ENCODE results near the gene CHIA. TPM values are rescaled to one million over a fixed set of nuclear protein-coding genes. Genes with fewer than 3 reads are reported as not detected.

CHIA gene
- 0.26 TPM in 1 of 2 replicates, not detected in the other for total RNA-seq

DNA sequence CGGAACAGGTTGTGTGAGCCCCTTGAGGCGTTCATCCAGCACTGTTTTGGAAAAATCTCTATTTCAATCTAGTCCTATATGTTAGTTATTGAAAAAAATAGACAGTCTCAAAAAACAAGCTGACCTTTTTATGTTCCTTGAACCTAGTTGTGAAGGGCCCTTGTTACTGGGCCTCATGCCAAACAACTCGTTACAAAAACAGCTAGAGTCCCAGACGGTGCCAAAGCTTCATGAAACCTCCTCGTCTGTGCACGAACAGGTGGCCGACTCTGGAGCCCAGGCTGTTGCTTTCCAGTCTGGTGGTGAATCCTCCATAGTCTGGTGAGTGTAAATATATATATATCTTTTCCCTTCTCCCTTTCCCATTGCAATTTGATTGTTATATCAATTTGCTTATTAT, at the start of gene CHIA:
TSS of gene CHIA (plus strand) at position 222 of the 400 bp plus-strand sequence. CDS start 19,617 bp downstream, outside the sequence.

Other genes with a start within 250 kb of the CHIA start
- gene DRAM2, start 150.8 kb upstream of the CHIA start, total RNA-seq = 43.5 and 58.5 TPM in 2 replicates
- gene CEPT1, start 150.6 kb upstream of the CHIA start, total RNA-seq = 33.2 and 38.5 TPM in 2 replicates
- 5.7 and 8.9 TPM in 2 replicates for gene DENND2D, start 90.2 kb upstream of the CHIA start, total RNA-seq
- 5.7 and 8.8 TPM in 2 replicates for gene CHI3L2, start 63.1 kb upstream of the CHIA start, total RNA-seq
- 0.43 and 0.63 TPM in 2 replicates for gene OVGP1, start 136.9 kb downstream of the CHIA start, total RNA-seq
- gene WDR77, start 158.4 kb downstream of the CHIA start, total RNA-seq = 15.3 and 20.5 TPM in 2 replicates
- gene ATP5PB, start 158.6 kb downstream of the CHIA start, total RNA-seq = 267 and 268 TPM in 2 replicates
- gene C1orf162, start 183.1 kb downstream of the CHIA start, total RNA-seq = 0.09 TPM in 1 of 2 replicates, not detected in the other
- gene ADORA3, start 212.8 kb downstream of the CHIA start, total RNA-seq = 0.16 and 0.17 TPM in 2 replicates
- 0.16 TPM in 1 of 2 replicates, not detected in the other for gene TMIGD3, start 212.8 kb downstream of the CHIA start, total RNA-seq

Measured in bronchial smooth muscle cell (primary cell).